MM.1S (cell line): ENCODE results near the gene CACNA1C.

Source experiments
- DNase-seq: peaks from one replicate; pipeline ENCODE4 v3.0.0-alpha.2; 2015
- H2AFZ ChIP-seq: fragments of 300-600 bp; sonication (generic); 2 replicates; pipeline ENCODE4 v1.6.0; 2016; ENCODE audit warnings: antibody characterized with exemption, low read length
- H3F3A ChIP-seq: fragments of 300-600 bp; sonication (generic); 2 replicates; pipeline ENCODE4 v1.6.1; 2016; ENCODE audit warnings: mild to moderate bottlenecking, antibody characterized with exemption, low read length, moderate library complexity, mixed read lengths; ENCODE audit not compliant: insufficient read depth
- H3K27ac ChIP-seq: fragments of 300-600 bp; sonication (generic); 2 replicates; pipeline ENCODE4 v1.5.1; 2016; ENCODE audit warnings: mild to moderate bottlenecking, low read length
- H3K27me3 ChIP-seq: fragments of 300-600 bp; sonication (generic); replicated peaks from 2 replicates; pipeline ENCODE4 v1.6.0; 2016; ENCODE audit warnings: low read length; ENCODE audit not compliant: insufficient read depth
- H3K36me3 ChIP-seq: fragments of 300-600 bp; sonication (generic); replicated peaks from 2 replicates; pipeline ENCODE4 v1.6.1; 2016; ENCODE audit warnings: mild to moderate bottlenecking, low read length, mixed read lengths; ENCODE audit not compliant: insufficient read depth
- H3K4me1 ChIP-seq: fragments of 300-600 bp; sonication (generic); 2 replicates; pipeline ENCODE4 v1.6.1; 2016; ENCODE audit warnings: low read length, mixed read lengths
- H3K4me2 ChIP-seq: fragments of 300-600 bp; sonication (generic); 2 replicates; pipeline ENCODE4 v1.6.0; 2016; ENCODE audit warnings: low read depth, low read length
- H3K4me3 ChIP-seq: fragments of 300-600 bp; sonication (generic); 2 replicates; pipeline ENCODE4 v1.5.1; 2016; ENCODE audit warnings: low read length, mixed read lengths
- H3K79me2 ChIP-seq: fragments of 300-600 bp; sonication (generic); 2 replicates; pipeline ENCODE4 v1.6.1; 2016; ENCODE audit warnings: mixed run types, low read length, mixed read lengths
- H3K9ac ChIP-seq: fragments of 300-600 bp; sonication (generic); 2 replicates; pipeline ENCODE4 v1.6.1; 2016; ENCODE audit warnings: low read length, mixed read lengths
- H3K9me2 ChIP-seq: fragments of 300-600 bp; sonication (generic); replicated peaks from 2 replicates; pipeline ENCODE4 v1.6.1; 2016; ENCODE audit warnings: mild to moderate bottlenecking, low read length, mixed read lengths; ENCODE audit not compliant: insufficient read depth
- H3K9me3 ChIP-seq: fragments of 300-600 bp; sonication (generic); replicated peaks from 2 replicates; pipeline ENCODE4 v1.6.1; 2016; ENCODE audit warnings: mild to moderate bottlenecking, low read length, mixed read lengths; ENCODE audit not compliant: insufficient read depth
- H4K20me1 ChIP-seq: fragments of 300-600 bp; sonication (generic); 2 replicates; pipeline ENCODE4 v1.6.1; 2016; ENCODE audit warnings: mild to moderate bottlenecking, low read length, moderate library complexity, mixed read lengths; ENCODE audit not compliant: insufficient read depth
- CTCF ChIP-seq: fragments of 300-600 bp; sonication (generic); IDR thresholded peaks from 2 replicates; pipeline ENCODE4 v1.5.1; 2016; ENCODE audit warnings: antibody characterized with exemption, low read length, mixed read lengths
- EZH2 ChIP-seq: fragments of 300-600 bp; sonication (generic); optimal IDR thresholded peaks from 2 replicates; pipeline ENCODE3; 2017; ENCODE audit warnings: low read depth, mild to moderate bottlenecking, antibody characterized with exemption, low read length, mixed read lengths
- EZH2phosphoT487 ChIP-seq: fragments of 300-600 bp; sonication (generic); IDR thresholded peaks from 2 replicates; pipeline ENCODE4 v1.6.1; 2018; ENCODE audit warnings: antibody characterized with exemption, low read length

CACNA1C gene

GRCh38 chr12:2686280-2686646, 633.5 kb downstream of the CACNA1C start:
- Histone ChIP-seq H3K4me2 (no peak overlapping the region), H3K36me3 (no peaks in the 10 kb centered on the region), H3K4me3 (no peak overlapping the region), H3K9me2 (no peaks in the 10 kb centered on the region), H2AFZ (no peak overlapping the region), H4K20me1 (no peaks in the 10 kb centered on the region), H3K27ac (no peak overlapping the region), H3K9ac (no peak overlapping the region), H3K27me3 (no peaks in the 10 kb centered on the region), H3K9me3 (no peaks in the 10 kb centered on the region), H3K4me1 (no peaks in the 10 kb centered on the region), H3K79me2 (no peaks in the 10 kb centered on the region), H3F3A (0 out of 2 replicates have a peak, but pooled peaks cover 2% of the 10 kb centered on the region)
- TF ChIP-seq EZH2 = no peak
- TF ChIP-seq EZH2phosphoT487 = no peak
- TF ChIP-seq CTCF = no peak
- DNase-seq = no peak

- Histone ChIP-seq H3K27ac (no peak overlapping the region), H3K4me1 (no peaks in the 10 kb centered on the region), H4K20me1 (no peaks in the 10 kb centered on the region), H3K4me3 (no peak overlapping the region), H3K79me2 (no peaks in the 10 kb centered on the region), H3K9me2 (no peaks in the 10 kb centered on the region), H3K9ac (no peak overlapping the region), H3K36me3 (no peaks in the 10 kb centered on the region), H3K4me2 (no peak overlapping the region), H2AFZ (no peak overlapping the region), H3K9me3 (no peaks in the 10 kb centered on the region), H3F3A (peaks cover 7% of the 10 kb centered on the region; the same call in 1 of the 2 replicates), H3K27me3 (no peaks in the 10 kb centered on the region)
- TF ChIP-seq CTCF = no peak
- TF ChIP-seq EZH2phosphoT487 = no peak
- TF ChIP-seq EZH2 = no peak
- DNase-seq = no peak
Observed at GRCh38 chr12:2687058-2687457, 634.3 kb downstream of the CACNA1C start.

- Histone ChIP-seq H4K20me1 (no peaks in the 10 kb centered on the region), H3K9me2 (no peaks in the 10 kb centered on the region), H2AFZ (no peak overlapping the region), H3K36me3 (no peaks in the 10 kb centered on the region), H3K4me1 (no peaks in the 10 kb centered on the region), H3K27me3 (no peaks in the 10 kb centered on the region), H3K4me3 (no peak overlapping the region), H3K4me2 (no peak overlapping the region), H3K79me2 (no peaks in the 10 kb centered on the region), H3F3A (peaks cover 9% of the 10 kb centered on the region; the same call in 1 of the 2 replicates), H3K9ac (no peak overlapping the region), H3K27ac (no peak overlapping the region), H3K9me3 (no peaks in the 10 kb centered on the region)
- no peak for TF ChIP-seq EZH2
- no peak for DNase-seq
Observed at GRCh38 chr12:2687726-2688125, 634.9 kb downstream of the CACNA1C start.

GRCh38 chr12:2688381-2688931, 635.7 kb downstream of the CACNA1C start:
- H3K9ac ChIP-seq = no peak overlapping the region
- TF ChIP-seq EZH2phosphoT487 (no peak), EZH2 (no peak), CTCF (no peak)
- no peak overlapping the region for H3K27ac ChIP-seq
- no peaks in the 10 kb centered on the region for H3K9me2 ChIP-seq
- H3F3A ChIP-seq = peaks cover 9% of the 10 kb centered on the region; the same call in 1 of the 2 replicates
- H3K27me3 ChIP-seq = no peaks in the 10 kb centered on the region
- no peak overlapping the region for H3K4me2 ChIP-seq
- H3K79me2 ChIP-seq = no peaks in the 10 kb centered on the region
- H2AFZ ChIP-seq = no peak overlapping the region
- H3K4me3 ChIP-seq = no peak overlapping the region
- H3K4me1 ChIP-seq = no peaks in the 10 kb centered on the region
- no peaks in the 10 kb centered on the region for H3K36me3 ChIP-seq
- no peaks in the 10 kb centered on the region for H4K20me1 ChIP-seq
- no peak for DNase-seq
- H3K9me3 ChIP-seq = no peaks in the 10 kb centered on the region
